GM12873 (cell line): ENCODE measurements around the gene MAML3.

Experiments used
- CTCF ChIP-seq: IDR thresholded peaks from 2 replicates; pipeline ENCODE4 v1.5.1; 2012; ENCODE audit warnings: low read depth, mild to moderate bottlenecking, moderate library complexity, low read length, control low read depth; ENCODE audit not compliant: insufficient read depth; ENCODE audit errors: missing control alignments

The MAML3 gene

GRCh38 chr4:139760567-139760966, 393.4 kb downstream of the MAML3 start:
- TF ChIP-seq CTCF = no peak

GRCh38 chr4:139759097-139759496, 394.9 kb downstream of the MAML3 start:
- TF ChIP-seq CTCF = no peak

GRCh38 chr4:139756391-139757180, 397.4 kb downstream of the MAML3 start:
- TF ChIP-seq CTCF = no peak

GRCh38 chr4:139754938-139755337, 399.0 kb downstream of the MAML3 start:
- TF ChIP-seq CTCF = no peak

GRCh38 chr4:139753686-139754085, 400.3 kb downstream of the MAML3 start:
- TF ChIP-seq CTCF = no peak

GRCh38 chr4:139749835-139750498, 404.0 kb downstream of the MAML3 start:
- TF ChIP-seq CTCF = no peak

GRCh38 chr4:139749338-139749737, 404.6 kb downstream of the MAML3 start:
- TF ChIP-seq CTCF = no peak
